ENCODE data around the gene ZBTB24. TPM values are rescaled to one million over a fixed set of nuclear protein-coding genes. Genes with fewer than 3 reads are reported as not detected.

ZBTB24 gene
- polyA plus RNA-seq, 2 of the 4 experiments (the other 2 are of a cell fraction), result 4.5 to 5.4 TPM

DNA sequence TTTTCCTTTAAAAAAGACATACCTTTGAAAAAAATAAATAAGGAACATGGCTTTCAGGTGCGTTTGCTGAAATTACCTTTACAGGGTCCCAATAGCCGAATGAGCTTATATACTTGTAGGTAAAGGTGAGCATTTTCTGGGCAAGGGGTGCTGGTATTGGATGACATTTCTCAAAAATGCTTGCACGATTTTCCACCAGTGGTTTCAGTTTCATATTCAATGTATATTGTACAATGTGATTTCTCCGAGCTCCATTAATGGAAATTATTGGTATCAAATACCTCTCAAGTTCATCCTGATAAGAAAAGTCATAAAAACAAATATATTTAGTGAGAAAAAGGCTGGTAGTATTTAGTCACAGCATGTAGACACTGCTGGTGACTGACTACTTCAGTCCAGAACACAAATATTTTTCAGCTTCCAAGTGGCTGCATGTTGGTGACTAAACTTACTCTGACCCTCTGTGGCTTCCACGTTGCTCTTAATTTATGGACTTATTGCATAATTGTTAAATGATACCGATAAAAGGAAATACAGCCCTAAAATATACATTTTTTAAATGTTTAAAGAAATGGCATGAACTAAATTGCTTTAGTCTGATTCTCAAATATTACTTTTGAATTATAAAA lies 32.9 kb upstream of the ZBTB24 start:
- H3K4me3 ChIP-seq, result no peak overlapping the region
- H3K4me2 ChIP-seq, result peak overlapping the region; percentile 62
- H3K27ac ChIP-seq, result no peak overlapping the region
- no peaks in the 10 kb centered on the region for H3K9me3 ChIP-seq
- ATAC-seq (no peak), DNase-seq (ENCODE audit: low read depth in 1 of 2, low spot score in 1 of 2) (no peak), FAIRE-seq (no peak)
- CTCF ChIA-PET, result interaction anchor here (0.6 to 0.8 kb wide), 2 partner anchors 524 to 1465 kb away, joined by 3 to 7 read pairs; no protein-coding TSS in a partner anchor
- WGBS (ENCODE audit: missing lambda C conversion rate), result 12% methylated on average over 6 of the region's 6 CpGs
- no peaks in the 10 kb centered on the region for H3K4me1 ChIP-seq
- POLR2A ChIA-PET, result no interaction called here
- TF ChIP-seq FOXS1 (CRISPR knock-in tag; IDR thresholded peaks at IDR 0.05) (no peak), RCOR1 (IDR thresholded peaks at IDR 0.05; ENCODE audit: low read depth, low read length) (no peak), NFE2L2 (conservative IDR thresholded peaks at IDR 0.05; ENCODE audit: low read length) (no peak), ESRRA (IDR thresholded peaks at IDR 0.05; ENCODE audit: borderline replicate concordance, low read length) (no peak), SREBF2 (IDR thresholded peaks at IDR 0.05) (no peak), FOSB (CRISPR knock-in tag; IDR thresholded peaks at IDR 0.05) (no peak)
- TF ChIP-seq, protein P1, sequence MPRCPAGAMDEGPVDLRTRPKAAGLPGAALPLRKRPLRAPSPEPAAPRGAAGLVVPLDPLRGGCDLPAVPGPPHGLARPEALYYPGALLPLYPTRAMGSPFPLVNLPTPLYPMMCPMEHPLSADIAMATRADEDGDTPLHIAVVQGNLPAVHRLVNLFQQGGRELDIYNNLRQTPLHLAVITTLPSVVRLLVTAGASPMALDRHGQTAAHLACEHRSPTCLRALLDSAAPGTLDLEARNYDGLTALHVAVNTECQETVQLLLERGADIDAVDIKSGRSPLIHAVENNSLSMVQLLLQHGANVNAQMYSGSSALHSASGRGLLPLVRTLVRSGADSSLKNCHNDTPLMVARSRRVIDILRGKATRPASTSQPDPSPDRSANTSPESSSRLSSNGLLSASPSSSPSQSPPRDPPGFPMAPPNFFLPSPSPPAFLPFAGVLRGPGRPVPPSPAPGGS (IDR thresholded peaks at IDR 0.05), result no peak

DNA sequence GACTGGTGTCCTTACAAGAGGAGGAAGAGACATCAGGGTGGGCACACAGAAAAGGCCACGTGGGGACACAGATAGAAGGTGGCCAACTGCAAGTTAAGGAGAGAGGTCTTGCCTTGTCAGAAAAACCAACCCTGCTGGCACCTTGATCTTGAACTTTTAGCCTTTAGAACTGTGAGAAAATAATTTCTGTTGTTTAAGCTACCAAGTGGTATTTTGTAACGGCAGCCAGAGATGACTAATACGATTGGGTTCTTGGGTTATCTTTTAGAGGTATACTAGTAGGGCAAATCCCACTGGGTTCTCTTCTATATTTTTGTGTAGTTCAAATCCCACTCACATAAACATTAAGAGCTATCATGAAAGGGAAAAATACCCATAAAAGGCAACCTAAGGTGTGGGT lies 31.9 kb upstream of the ZBTB24 start:
- Histone ChIP-seq H3K27ac (no peak overlapping the region), H3K9me3 (no peaks in the 10 kb centered on the region), H3K4me3 (no peak overlapping the region), H3K4me2 (no peak overlapping the region), H3K4me1 (no peaks in the 10 kb centered on the region)
- DNase-seq (ENCODE audit: low read depth in 1 of 2, low spot score in 1 of 2) (no peak), ATAC-seq (no peak), FAIRE-seq (no peak)
- ChIA-PET CTCF (no interaction called here), POLR2A (no interaction called here)
- WGBS (ENCODE audit: missing lambda C conversion rate), result 56% methylated on average over 3 of the region's 3 CpGs
- TF ChIP-seq PHF8 (IDR thresholded peaks at IDR 0.05; ENCODE audit: borderline replicate concordance, low read depth) (no peak), CBX2 (IDR thresholded peaks at IDR 0.05; ENCODE audit: borderline replicate concordance, low read depth) (no peak), CBX8 (IDR thresholded peaks at IDR 0.05) (no peak), GATA3 (IDR thresholded peaks at IDR 0.05; ENCODE audit: borderline replicate concordance) (no peak), KDM1A (IDR thresholded peaks at IDR 0.05; ENCODE audit: low read depth) (no peak), EP300 (IDR thresholded peaks at IDR 0.05) (no peak), CHD4 (IDR thresholded peaks at IDR 0.05; ENCODE audit: borderline replicate concordance) (no peak), NFE2L2 (conservative IDR thresholded peaks at IDR 0.05; ENCODE audit: low read length) (no peak), RNF2 (IDR thresholded peaks at IDR 0.05; ENCODE audit: borderline replicate concordance, low read depth) (no peak), MAZ (IDR thresholded peaks at IDR 0.05; ENCODE audit: borderline replicate concordance, low read depth, low read length) (no peak), CEBPB (IDR thresholded peaks at IDR 0.05) (no peak), SMC3 (IDR thresholded peaks at IDR 0.05) (no peak), HOXA7 (CRISPR knock-in tag; IDR thresholded peaks at IDR 0.05) (no peak)
- TF ChIP-seq, protein P2, sequence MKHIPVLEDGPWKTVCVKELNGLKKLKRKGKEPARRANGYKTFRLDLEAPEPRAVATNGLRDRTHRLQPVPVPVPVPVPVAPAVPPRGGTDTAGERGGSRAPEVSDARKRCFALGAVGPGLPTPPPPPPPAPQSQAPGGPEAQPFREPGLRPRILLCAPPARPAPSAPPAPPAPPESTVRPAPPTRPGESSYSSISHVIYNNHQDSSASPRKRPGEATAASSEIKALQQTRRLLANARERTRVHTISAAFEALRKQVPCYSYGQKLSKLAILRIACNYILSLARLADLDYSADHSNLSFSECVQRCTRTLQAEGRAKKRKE (CRISPR knock-in tag; IDR thresholded peaks at IDR 0.05; ENCODE audit: low read depth), result no peak

DNA sequence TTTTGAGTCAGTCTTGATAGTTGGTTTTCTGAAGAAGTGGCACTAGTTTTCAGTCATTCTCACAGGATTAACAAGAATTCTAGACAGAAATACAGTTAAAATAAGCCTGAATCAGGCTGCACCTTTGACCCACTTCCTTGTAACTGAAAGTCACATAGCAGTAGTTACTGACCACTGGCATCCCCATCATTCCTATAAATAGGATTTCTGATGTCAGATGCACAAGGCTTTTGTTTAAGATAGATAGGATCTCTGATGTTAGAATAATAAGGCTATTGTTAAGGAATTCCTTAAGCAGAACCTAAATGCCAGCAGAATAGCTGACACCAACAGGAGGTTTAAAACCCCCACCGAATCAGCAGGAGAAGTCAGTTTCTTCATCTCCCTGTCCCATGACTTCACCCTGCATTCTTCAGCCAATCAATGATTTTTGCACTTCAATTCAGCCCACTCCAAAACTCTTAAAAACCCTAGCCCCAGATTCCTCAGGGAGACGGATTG lies 30.6 kb upstream of the ZBTB24 start:
- Histone ChIP-seq H3K27ac (no peak overlapping the region), H3K4me3 (no peak overlapping the region), H3K4me2 (no peak overlapping the region), H3K9me3 (no peaks in the 10 kb centered on the region), H3K4me1 (no peaks in the 10 kb centered on the region)
- POLR2A ChIA-PET, result interaction anchor here (0.6 kb wide), 1 partner anchor 1969 kb away, joined by 3 read pairs; the partner anchor contains the start of gene REV3L
- 78% methylated on average over 2 of the region's 2 CpGs for WGBS (ENCODE audit: missing lambda C conversion rate)
- FAIRE-seq (no peak), DNase-seq (ENCODE audit: low read depth in 1 of 2, low spot score in 1 of 2) (peak in 1 of 2 experiments; percentile 6), ATAC-seq (no peak)
- CTCF ChIA-PET, result no interaction called here
- TF ChIP-seq, protein P2 (CRISPR knock-in tag; IDR thresholded peaks at IDR 0.05; ENCODE audit: low read depth), result no peak
- TF ChIP-seq NFE2L2 (conservative IDR thresholded peaks at IDR 0.05; ENCODE audit: low read length) (no peak), KDM1A (IDR thresholded peaks at IDR 0.05; ENCODE audit: low read depth) (no peak), ZNF302 (CRISPR knock-in tag; IDR thresholded peaks at IDR 0.05) (no peak), TFCP2L1 (CRISPR knock-in tag; IDR thresholded peaks at IDR 0.05) (no peak), GATA3 (IDR thresholded peaks at IDR 0.05; ENCODE audit: borderline replicate concordance) (no peak), HMGXB4 (CRISPR knock-in tag; IDR thresholded peaks at IDR 0.05; ENCODE audit: borderline replicate concordance) (no peak), MAZ (IDR thresholded peaks at IDR 0.05; ENCODE audit: borderline replicate concordance, low read depth, low read length) (no peak), TP53 (CRISPR knock-in tag; IDR thresholded peaks at IDR 0.05) (no peak), RARB (CRISPR knock-in tag; IDR thresholded peaks at IDR 0.05) (no peak), POLR2A (IDR thresholded peaks at IDR 0.05; ENCODE audit: low read length) (no peak), HOXB13 (CRISPR knock-in tag; IDR thresholded peaks at IDR 0.05; ENCODE audit: low read depth) (no peak)
- TF ChIP-seq, protein P1 (IDR thresholded peaks at IDR 0.05), result no peak

All from A549 (cell line).